Measurements from ENCODE around the gene EDN3. TPM values are rescaled to one million over a fixed set of nuclear protein-coding genes. Genes with fewer than 3 reads are reported as not detected.

EDN3 gene
- total and polyA plus RNA-seq, 7 donors = 0.62 to 2.3 (median 1.3) TPM

DNA sequence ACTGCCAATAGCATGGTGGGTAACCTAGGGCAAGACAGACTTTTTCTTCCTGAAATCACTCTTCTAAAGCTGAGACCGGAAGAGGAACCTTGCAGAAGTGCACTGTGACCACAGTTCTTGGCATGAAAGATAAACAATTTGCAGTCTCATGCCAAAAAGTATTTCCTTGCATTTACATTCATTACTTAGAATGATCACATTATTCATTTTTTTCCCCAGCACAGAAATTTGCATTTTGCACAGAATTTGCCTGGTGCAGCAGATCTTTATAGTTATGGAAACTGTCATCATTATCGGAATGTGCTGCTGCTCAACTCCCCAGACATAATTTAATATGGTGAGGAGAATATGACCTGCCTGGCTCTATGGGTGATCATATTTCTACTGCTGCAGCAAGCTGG lies 42.2 kb upstream of the EDN3 start:
- ATAC-seq = no peak
- H3K36me3 ChIP-seq (ENCODE audit: insufficient read depth in 1 of 2, low read depth in 1 of 2) = no peaks in the 10 kb centered on the region
- H3K4me1 ChIP-seq = no peaks in the 10 kb centered on the region
- TF ChIP-seq, protein P1, sequence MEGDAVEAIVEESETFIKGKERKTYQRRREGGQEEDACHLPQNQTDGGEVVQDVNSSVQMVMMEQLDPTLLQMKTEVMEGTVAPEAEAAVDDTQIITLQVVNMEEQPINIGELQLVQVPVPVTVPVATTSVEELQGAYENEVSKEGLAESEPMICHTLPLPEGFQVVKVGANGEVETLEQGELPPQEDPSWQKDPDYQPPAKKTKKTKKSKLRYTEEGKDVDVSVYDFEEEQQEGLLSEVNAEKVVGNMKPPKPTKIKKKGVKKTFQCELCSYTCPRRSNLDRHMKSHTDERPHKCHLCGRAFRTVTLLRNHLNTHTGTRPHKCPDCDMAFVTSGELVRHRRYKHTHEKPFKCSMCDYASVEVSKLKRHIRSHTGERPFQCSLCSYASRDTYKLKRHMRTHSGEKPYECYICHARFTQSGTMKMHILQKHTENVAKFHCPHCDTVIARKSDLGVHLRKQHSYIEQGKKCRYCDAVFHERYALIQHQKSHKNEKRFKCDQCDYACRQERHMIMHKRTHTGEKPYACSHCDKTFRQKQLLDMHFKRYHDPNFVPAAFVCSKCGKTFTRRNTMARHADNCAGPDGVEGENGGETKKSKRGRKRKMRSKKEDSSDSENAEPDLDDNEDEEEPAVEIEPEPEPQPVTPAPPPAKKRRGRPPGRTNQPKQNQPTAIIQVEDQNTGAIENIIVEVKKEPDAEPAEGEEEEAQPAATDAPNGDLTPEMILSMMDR (IDR thresholded peaks at IDR 0.05) = no peak
- peaks cover 4 to 23% (median 5%) of the 10 kb centered on the region in 3 donors for H3K27me3 ChIP-seq (ENCODE audit: insufficient read depth in 3 of 3, low read length in 2 of 3)
- no peak overlapping the region for H3K27ac ChIP-seq
- intact Hi-C loops (cut with DNase I) = loop anchor here in 1 of 2 donors (5.0 kb wide), 1 partner anchor 219 kb away; no protein-coding TSS in a partner anchor
- WGBS, 3 donors = 23 to 50% (median 43%) methylated on average over 2 of the region's 2 CpGs
- H3K4me3 ChIP-seq = no peak overlapping the region
- no peak for DNase-seq
- no peaks in the 10 kb centered on the region for H3K9me3 ChIP-seq

DNA sequence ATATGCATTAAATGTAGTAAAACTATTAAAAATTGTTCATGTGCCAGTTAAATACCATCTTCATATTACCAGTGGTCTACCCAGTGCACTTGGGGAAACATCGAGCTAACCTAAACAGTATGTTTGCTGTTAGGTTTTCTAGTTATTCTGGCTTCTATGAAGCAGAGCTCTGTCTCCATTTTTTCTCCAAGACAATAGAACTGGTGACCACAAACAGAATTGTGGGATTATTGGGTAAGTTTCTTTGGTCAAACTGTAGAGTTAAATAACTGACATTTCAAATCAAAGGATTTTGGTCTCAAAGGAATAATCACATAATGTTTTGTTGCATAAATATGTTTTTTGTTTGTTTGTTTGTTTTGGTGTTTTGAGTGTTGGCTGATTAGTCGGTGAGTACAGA lies 40.5 kb upstream of the EDN3 start:
- intact Hi-C loops (cut with DNase I) = loop anchor here in 1 of 2 donors (5.0 kb wide), 1 partner anchor 217 kb away; no protein-coding TSS in a partner anchor
- ATAC-seq (no peak), DNase-seq (no peak)
- 65 to 99% (median 94%) methylated on average over 2 of the region's 2 CpGs for WGBS, 3 donors
- Histone ChIP-seq H3K27me3 (ENCODE audit: insufficient read depth in 3 of 3, low read length in 2 of 3) (peaks cover 0 to 26% (median 5%) of the 10 kb centered on the region in 3 donors), H3K9me3 (no peaks in the 10 kb centered on the region), H3K4me3 (no peak overlapping the region), H3K27ac (no peak overlapping the region), H3K4me1 (no peaks in the 10 kb centered on the region), H3K36me3 (ENCODE audit: insufficient read depth in 1 of 2, low read depth in 1 of 2) (no peaks in the 10 kb centered on the region)
- TF ChIP-seq, protein P1 (IDR thresholded peaks at IDR 0.05) = no peak

DNA sequence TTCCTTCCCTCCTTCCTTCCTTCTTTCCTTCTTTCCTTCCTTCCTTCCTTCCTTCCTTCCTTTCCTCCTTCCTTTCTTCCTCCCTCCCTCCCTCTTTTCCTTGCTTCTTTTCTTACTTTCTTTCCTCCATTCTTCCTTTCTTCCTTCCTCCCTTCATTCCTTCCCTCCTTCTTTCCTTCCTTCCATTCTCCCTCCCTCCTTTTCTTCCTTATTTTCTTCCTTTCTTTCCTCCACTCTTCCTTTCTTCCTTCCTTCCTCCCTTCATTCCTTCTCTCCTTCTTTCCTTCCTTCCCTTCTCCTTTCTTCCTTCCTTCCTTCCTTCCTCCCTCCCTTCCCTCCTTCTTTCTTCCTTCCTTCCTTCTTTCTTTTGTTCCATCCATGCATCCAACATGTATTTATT lies 35.1 kb upstream of the EDN3 start:
- ATAC-seq = no peak
- intact Hi-C loops (cut with DNase I) = no loop called here
- peaks cover 4 to 27% (median 5%) of the 10 kb centered on the region in 3 donors for H3K27me3 ChIP-seq (ENCODE audit: insufficient read depth in 3 of 3, low read length in 2 of 3)
- no peak for DNase-seq
- no peaks in the 10 kb centered on the region for H3K9me3 ChIP-seq
- no peaks in the 10 kb centered on the region for H3K36me3 ChIP-seq (ENCODE audit: insufficient read depth in 1 of 2, low read depth in 1 of 2)
- TF ChIP-seq, protein P1 (IDR thresholded peaks at IDR 0.05) = no peak
- no peak overlapping the region for H3K27ac ChIP-seq
- H3K4me1 ChIP-seq = no peaks in the 10 kb centered on the region
- H3K4me3 ChIP-seq = no peak overlapping the region

DNA sequence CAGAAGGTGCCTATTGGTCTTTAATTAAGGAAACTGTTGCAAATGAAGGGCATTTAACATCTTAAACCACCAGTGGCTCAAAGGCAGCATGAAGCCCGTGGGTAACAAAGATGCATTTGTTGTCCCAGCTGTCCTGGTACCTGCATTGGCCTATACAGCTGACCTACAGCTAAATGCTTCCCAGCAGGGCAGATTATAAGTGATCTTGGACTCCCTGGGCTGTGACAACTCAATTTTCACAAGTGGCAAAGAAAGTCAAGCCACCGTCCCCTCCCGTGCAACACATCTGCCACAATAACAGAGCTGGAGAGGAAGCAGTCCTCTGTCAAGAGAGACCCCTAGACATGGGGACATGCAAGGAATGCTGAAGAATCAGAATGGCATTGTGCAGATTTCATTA lies 31.5 kb upstream of the EDN3 start:
- intact Hi-C loops (cut with DNase I) = no loop called here
- 49 to 63% (median 58%) methylated on average over 3 of the region's 3 CpGs for WGBS, 3 donors
- H3K4me1 ChIP-seq = no peaks in the 10 kb centered on the region
- H3K27ac ChIP-seq = no peak overlapping the region
- ATAC-seq (no peak), DNase-seq (no peak)
- TF ChIP-seq, protein P1 (IDR thresholded peaks at IDR 0.05) = no peak
- H3K27me3 ChIP-seq (ENCODE audit: insufficient read depth in 3 of 3, low read length in 2 of 3) = peaks cover 0 to 17% (median 4%) of the 10 kb centered on the region in 3 donors
- H3K36me3 ChIP-seq (ENCODE audit: insufficient read depth in 1 of 2, low read depth in 1 of 2) = no peaks in the 10 kb centered on the region
- H3K4me3 ChIP-seq = no peak overlapping the region
- no peaks in the 10 kb centered on the region for H3K9me3 ChIP-seq

DNA sequence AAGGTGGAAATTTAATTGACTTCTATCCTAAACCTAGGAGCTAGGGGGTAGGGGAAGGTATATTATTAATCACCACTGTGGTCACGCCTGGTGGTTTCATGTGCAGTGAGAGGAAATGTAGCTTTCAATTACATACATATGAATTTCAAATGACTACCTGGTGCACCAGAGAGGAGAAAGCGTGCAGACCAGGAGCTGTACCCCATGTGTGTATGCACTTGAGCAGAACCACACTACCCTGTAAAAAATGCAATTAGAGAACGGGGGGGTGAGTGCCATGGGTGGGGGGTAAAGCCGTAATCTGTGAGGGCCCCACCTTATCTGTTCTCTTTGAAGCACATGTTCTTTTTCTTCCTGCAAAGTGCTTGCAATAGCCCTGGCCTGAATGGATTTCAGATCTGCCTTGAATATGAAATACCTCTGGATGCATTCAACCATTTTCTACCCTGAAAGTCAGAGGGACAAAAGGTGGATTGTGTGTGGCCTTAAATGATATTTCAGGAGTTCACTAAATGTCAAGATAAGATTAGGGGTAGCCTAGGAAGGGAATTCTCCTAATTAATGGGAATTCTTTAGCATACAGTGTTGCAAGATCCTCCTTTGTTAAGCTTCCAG lies 30.9 kb upstream of the EDN3 start:
- ATAC-seq (no peak), DNase-seq (no peak)
- Histone ChIP-seq H3K27me3 (ENCODE audit: insufficient read depth in 3 of 3, low read length in 2 of 3) (peaks cover 0 to 20% (median 4%) of the 10 kb centered on the region in 3 donors), H3K27ac (no peak overlapping the region), H3K36me3 (ENCODE audit: insufficient read depth in 1 of 2, low read depth in 1 of 2) (no peaks in the 10 kb centered on the region), H3K4me3 (no peak overlapping the region), H3K4me1 (no peaks in the 10 kb centered on the region), H3K9me3 (no peaks in the 10 kb centered on the region)
- TF ChIP-seq, protein P1 (IDR thresholded peaks at IDR 0.05) = no peak
- intact Hi-C loops (cut with DNase I) = no loop called here
- WGBS, 3 donors = 72 to 92% (median 79%) methylated on average over 4 of the region's 4 CpGs

Measured in psoas muscle (tissue), 8 donors.